K562 (cell line): ENCODE measurements around the gene MMP11. TPM values are rescaled to one million over a fixed set of nuclear protein-coding genes. Genes with fewer than 3 reads are reported as not detected.

Experiments
- CBX3 ChIP-seq, 2 experiments: IDR thresholded peaks; 1 replicate in 1 of 2; 2 replicates in 1 of 2; pipeline ENCODE4 v1.6.1; 2012; ENCODE audit warnings: inconsistent platforms in 2 of 2, low read length in 2 of 2, borderline replicate concordance in 1 of 2, control low read depth in 1 of 2
- ETS2 ChIP-seq: IDR thresholded peaks from 2 replicates; pipeline ENCODE4 v1.6.1; 2016; ENCODE audit warnings: borderline replicate concordance, missing genetic modification characterization, mild to moderate bottlenecking, moderate library complexity, missing compliant biosample characterization; ENCODE audit not compliant: poor library complexity, severe bottlenecking
- MIER1 ChIP-seq: fragments of 450-650 bp; IDR thresholded peaks from 2 replicates; pipeline ENCODE4 v1.6.1; 2016; ENCODE audit warnings: antibody characterized with exemption, mild to moderate bottlenecking, low read depth
- NFIC ChIP-seq: fragments of 450-650 bp; IDR thresholded peaks from 2 replicates; pipeline ENCODE4 v1.6.1; 2017; ENCODE audit warnings: mild to moderate bottlenecking, inconsistent platforms
- NFRKB ChIP-seq: fragments of 450-650 bp; IDR thresholded peaks from 2 replicates; pipeline ENCODE4 v1.6.1; 2016; ENCODE audit warnings: low read depth
- PKNOX1 ChIP-seq: fragments of 450-650 bp; IDR thresholded peaks from 2 replicates; pipeline ENCODE4 v1.6.1; 2016
- PTBP1 ChIP-seq: fragments of 200-400 bp; formaldehyde crosslinking; IDR thresholded peaks from 2 replicates; pipeline ENCODE4 v1.6.1; 2017; ENCODE audit warnings: low read depth, low read length
- SMARCE1 ChIP-seq: fragments of 450-650 bp; IDR thresholded peaks from 2 replicates; pipeline ENCODE4 v1.7.1; 2016; ENCODE audit warnings: mild to moderate bottlenecking
- TAF7 ChIP-seq: fragments of 450-650 bp; IDR thresholded peaks from 2 replicates; pipeline ENCODE4 v1.6.1; 2016; ENCODE audit warnings: missing genetic modification characterization, missing compliant biosample characterization
- UBTF ChIP-seq, 2 experiments: IDR thresholded peaks; 2 replicates each; pipeline ENCODE4 v1.6.1; 2012; ENCODE audit warnings: improper control_type of control experiment in 2 of 2, low read depth in 2 of 2, low read length in 2 of 2, borderline replicate concordance in 1 of 2
- ZBTB11 ChIP-seq, 3 experiments: fragments of 200-800 bp in 1 of 3; fragments of 250-450 bp in 1 of 3; fragments of 450-650 bp in 1 of 3; sonication (Bioruptor Pico) in 1 of 3; sonication (Bioruptor generic) in 1 of 3; formaldehyde crosslinking in 1 of 3; IDR thresholded peaks; 2 replicates each; pipeline versions ENCODE4 v1.6.1 to v1.8.0; 2016 to 2022; ENCODE audit warnings: mild to moderate bottlenecking in 2 of 3, missing genetic modification characterization in 2 of 3, missing compliant biosample characterization in 1 of 3, moderate library complexity in 1 of 3
- ZKSCAN1 ChIP-seq: fragments of 150-350 bp; IDR thresholded peaks from 2 replicates; pipeline ENCODE4 v1.6.1; 2016; ENCODE audit warnings: low read depth, low read length
- ZNF24 ChIP-seq: fragments of 450-650 bp; IDR thresholded peaks from 2 replicates; pipeline ENCODE4 v1.6.1; 2016
- ZNF592 ChIP-seq: fragments of 450-650 bp; IDR thresholded peaks from 2 replicates; pipeline ENCODE4 v1.6.1; 2017; ENCODE audit warnings: antibody characterized with exemption, mild to moderate bottlenecking
- ZNF780A ChIP-seq: fragments of 250-450 bp; sonication (Bioruptor Pico); IDR thresholded peaks from 2 replicates; pipeline ENCODE4 v1.5.0; 2021; ENCODE audit warnings: mild to moderate bottlenecking
- polyA plus RNA-seq, 8 experiments: library from polyadenylated mRNA; depleted of rRNA in 4 of 8; stranded (reverse) in 5 of 8; unstranded in 3 of 8; fragments of >200 nt; fragmentation: Nextera tagmentation in 2 of 8; fragmentation: Illumina TruSeq in 1 of 8; extraction: Ambion mirVana in 2 of 8; extraction: Trizol in 1 of 8; gene quantifications; 2 replicates each; pipeline versions ENCODE4 v1.2.1 to v1.2.3, GENCODE V29; 2011 to 2014; ENCODE audit warnings: inconsistent platforms in 1 of 8, missing spikeins in 1 of 8
- total RNA-seq, 7 experiments: library from RNA; depleted of rRNA in 6 of 7; stranded (reverse); fragments of >200 nt in 6 of 7; fragmentation: Illumina TruSeq in 2 of 7; extraction: Trizol in 2 of 7; gene quantifications; 2 replicates each; pipeline versions ENCODE4 v1.2.1 to v1.2.3, GENCODE V29; 2011 to 2021; ENCODE audit warnings: low replicate concordance in 1 of 7

The MMP11 gene
- total and polyA plus RNA-seq, 9 of the 15 experiments (the other 6 are each of a cell fraction or from before 2014, with no cell fraction given), result 0.14 to 1.8 (median 1.1) TPM; not detected in 2

- 0 out of 2 replicates have a peak, but pooled peaks have one; percentile 43 for TF ChIP-seq PKNOX1
- TF ChIP-seq ZNF24, result no peak
- no peak for TF ChIP-seq NFIC
- TF ChIP-seq CBX3 (IDR thresholded peaks at IDR 0.05; ENCODE audit: borderline replicate concordance in 1 of 2, low read length in 2 of 2), result no peak
- no peak for TF ChIP-seq ZKSCAN1
- TF ChIP-seq ETS2, result no peak
- no peak for TF ChIP-seq TAF7 (tag)
- peak; percentile 30; the same call in 1 of the 2 replicates for TF ChIP-seq ZNF592
- TF ChIP-seq ZBTB11 (CRISPR knock-in tag; IDR thresholded peaks at IDR 0.05), result no peak
- no peak for TF ChIP-seq ZNF780A (CRISPR knock-in tag)
- no peak for TF ChIP-seq MIER1
- no peak for TF ChIP-seq PTBP1
- no peak for TF ChIP-seq SMARCE1
- TF ChIP-seq UBTF (IDR thresholded peaks at IDR 0.05; ENCODE audit: borderline replicate concordance in 1 of 2, low read depth in 2 of 2, low read length in 2 of 2), result no peak
- no peak for TF ChIP-seq NFRKB
Observed at GRCh38 chr22:23772649-23773473, at the start of gene MMP11 (continued).
